Esophagus (tissue), 2 donors: ENCODE measurements around the gene VAC14. TPM values are rescaled to one million over a fixed set of nuclear protein-coding genes. Genes with fewer than 3 reads are reported as not detected.
"Not testable (repeated sequence)": the region's sequence is repeated elsewhere in the genome, so short reads cannot be mapped to it uniquely, and the experiment has no call there.

Source experiments
- H3K27ac ChIP-seq, 2 donors: one replicate each; pipeline ENCODE4 v1.5.1; 2013; ENCODE audit warnings: low read depth in 2 of 2, mild to moderate bottlenecking in 2 of 2, inconsistent platforms in 1 of 2, low read length in 1 of 2, moderate library complexity in 1 of 2
- H3K27me3 ChIP-seq, 2 donors: one replicate each; pipeline ENCODE4 v1.6.1; 2013; ENCODE audit warnings: low read length in 2 of 2, control low read depth in 1 of 2, mild to moderate bottlenecking in 1 of 2; ENCODE audit not compliant: insufficient read depth in 2 of 2, control insufficient read depth in 1 of 2
- H3K36me3 ChIP-seq, 2 donors: one replicate each; pipeline ENCODE4 v1.6.1; 2013; ENCODE audit warnings: low read length in 1 of 2; ENCODE audit not compliant: control insufficient read depth in 2 of 2, insufficient read depth in 2 of 2
- H3K4me1 ChIP-seq, 2 donors: one replicate each; pipeline ENCODE4 v1.6.1; 2013; ENCODE audit warnings: low read length in 1 of 2; ENCODE audit not compliant: control insufficient read depth in 2 of 2, insufficient read depth in 2 of 2
- H3K4me3 ChIP-seq, 2 donors: one replicate each; pipeline ENCODE4 v1.5.1; 2013; ENCODE audit warnings: low read length in 2 of 2, mild to moderate bottlenecking in 2 of 2, low read depth in 1 of 2, moderate library complexity in 1 of 2
- H3K9me3 ChIP-seq, 2 donors: one replicate each; pipeline ENCODE4 v1.6.1; 2013; ENCODE audit warnings: mild to moderate bottlenecking in 2 of 2, low read depth in 1 of 2, low read length in 1 of 2, moderate library complexity in 1 of 2; ENCODE audit not compliant: control insufficient read depth in 2 of 2, insufficient read depth in 1 of 2
- WGBS, 2 donors: extraction: QIAGEN DNeasy Blood & Tissue Kit; methylation state at CpG; one replicate each; pipeline ENCODE4 v1.1.7; 2013; 5-methylcytosine and 5-hydroxymethylcytosine counted together
- polyA plus RNA-seq, 2 donors: library from polyadenylated mRNA; stranded (reverse); fragments of 200-250 nt; gene quantifications; one replicate each; pipeline ENCODE4 v1.2.3, GENCODE V29; 2013
- donor health status: healthy with polysubstance abuse.
- donor health status: Bipolar disorder and iron deficiency.

Gene VAC14
- polyA plus RNA-seq, 2 donors = 24.8 to 31.3 TPM

DNA sequence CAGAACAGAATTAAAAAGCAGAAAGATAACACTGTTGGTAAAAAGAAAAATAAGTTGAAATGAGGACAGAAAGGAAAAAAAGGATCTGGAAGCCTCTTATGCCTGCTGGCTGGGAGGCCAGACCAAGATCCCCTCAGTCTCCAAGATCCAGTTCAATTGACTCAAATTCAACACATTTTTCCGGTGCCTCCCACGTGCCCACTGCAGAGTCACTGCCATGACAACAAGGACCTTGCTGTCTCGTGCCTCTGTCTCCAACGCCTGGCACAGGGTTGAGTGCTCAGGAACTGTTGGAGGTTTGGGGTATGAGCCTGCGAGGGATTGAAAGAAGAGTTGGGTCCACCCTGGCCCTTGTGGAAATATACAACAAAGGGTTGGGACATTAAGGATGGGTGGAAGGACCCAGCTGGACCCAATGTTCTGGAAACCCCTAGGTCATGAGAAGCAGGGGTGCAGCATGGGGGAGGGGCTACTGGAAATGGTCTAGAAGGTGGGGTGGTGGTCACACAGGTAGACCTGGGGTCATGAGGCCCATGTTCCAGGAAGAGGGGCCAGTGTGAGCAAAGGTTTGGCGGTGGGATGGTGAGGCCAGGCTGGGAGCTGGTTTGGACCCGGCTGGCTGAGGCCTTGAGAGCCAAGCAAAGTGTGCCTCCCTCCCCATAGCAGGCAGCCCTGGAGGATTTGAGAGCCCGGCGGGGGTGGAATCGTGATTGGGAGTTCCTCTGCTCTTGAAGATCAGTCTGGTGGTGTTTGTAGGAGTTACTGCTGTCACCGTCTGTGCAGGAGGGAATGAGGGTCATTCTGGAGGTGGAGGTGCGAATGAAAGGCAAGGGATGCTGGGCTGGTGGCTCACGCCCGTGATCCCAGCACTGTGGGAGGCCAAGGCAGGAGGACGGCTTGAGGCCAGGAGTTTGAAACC lies 153.3 kb downstream of the VAC14 start:
- Histone ChIP-seq H3K27ac (no peak overlapping the region), H3K27me3 (no peaks in the 10 kb centered on the region), H3K36me3 (peaks cover 0 to 6% of the 10 kb centered on the region in 2 donors), H3K4me3 (no peak overlapping the region), H3K4me1 (peaks cover 2 to 9% of the 10 kb centered on the region in 2 donors), H3K9me3 (no peaks in the 10 kb centered on the region)
- 85 to 89% methylated on average over 15 of the region's 15 CpGs for WGBS, 2 donors

DNA sequence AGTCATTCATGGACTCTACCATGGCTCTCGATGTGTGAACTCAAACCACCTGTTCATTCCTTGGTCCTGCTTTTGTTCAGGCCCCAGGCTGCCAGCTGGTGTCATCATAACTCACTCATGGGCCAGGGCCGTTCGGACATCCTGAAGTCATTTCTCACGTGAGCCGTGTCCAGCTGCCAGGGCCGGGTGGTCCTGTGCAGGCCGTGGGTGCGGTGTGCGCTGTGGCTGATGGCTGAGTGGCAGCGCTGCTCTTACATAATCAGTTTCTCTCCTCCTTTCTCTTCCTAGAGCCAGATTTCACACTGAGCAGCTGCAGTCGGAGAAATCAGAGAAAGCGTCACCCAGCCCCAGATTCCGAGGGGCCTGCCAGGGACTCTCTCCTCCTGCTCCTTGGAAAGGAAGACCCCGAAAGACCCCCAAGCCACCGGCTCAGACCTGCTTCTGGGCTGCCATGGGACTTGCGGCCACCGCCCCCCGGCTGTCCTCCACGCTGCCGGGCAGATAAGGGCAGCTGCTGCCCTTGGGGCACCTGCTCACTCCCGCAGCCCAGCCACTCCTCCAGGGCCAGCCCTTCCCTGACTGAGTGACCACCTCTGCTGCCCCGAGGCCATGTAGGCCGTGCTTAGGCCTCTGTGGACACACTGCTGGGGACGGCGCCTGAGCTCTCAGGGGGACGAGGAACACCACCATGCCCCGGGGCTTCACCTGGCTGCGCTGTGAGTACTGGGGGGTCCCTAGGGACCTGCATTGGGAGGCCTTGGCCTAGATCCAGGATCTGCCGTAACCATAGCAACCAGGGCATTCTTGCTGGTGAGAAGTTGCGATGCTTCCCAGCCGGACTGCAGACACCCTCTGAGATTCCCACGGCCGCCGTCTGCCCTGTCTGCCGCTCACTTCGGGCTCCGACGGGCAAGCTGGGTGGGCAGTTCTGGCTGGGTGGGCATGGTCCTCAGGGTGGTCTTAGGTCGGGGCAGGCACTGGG lies 154.4 kb downstream of the VAC14 start, which contains the start of gene IL34:
TSS of gene IL34 (plus strand) at position 300 of the 982 bp plus-strand sequence. CDS start at position 689, 389 bp downstream.
- H3K36me3 ChIP-seq = peaks cover 0 to 6% of the 10 kb centered on the region in 2 donors
- no peaks in the 10 kb centered on the region for H3K9me3 ChIP-seq
- H3K27ac ChIP-seq = no peak within 1 kb of the TSS
- 77 to 80% methylated on average over 36 to 39 of the region's 39 CpGs for WGBS, 2 donors
- H3K4me3 ChIP-seq = no peak within 1 kb of the TSS
- peaks cover 2 to 9% of the 10 kb centered on the region in 2 donors for H3K4me1 ChIP-seq
- H3K27me3 ChIP-seq = no peaks in the 10 kb centered on the region

- Histone ChIP-seq H3K27me3 (no peaks in the 10 kb centered on the region), H3K9me3 (no peaks in the 10 kb centered on the region), H3K4me1 (peaks cover 0 to under 1% of the 10 kb centered on the region in 2 donors), H3K27ac (no peak overlapping the region), H3K4me3 (no peak overlapping the region), H3K36me3 (peaks cover 0 to 6% of the 10 kb centered on the region in 2 donors)
- WGBS, 2 donors = 79 to 84% methylated on average over 10 of the region's 10 CpGs
These were observed 156.0 kb downstream of the VAC14 start for GRCh38 chr16:70644763-70645597.

- 83 to 85% methylated on average over 7 of the region's 7 CpGs for WGBS, 2 donors
- not testable (repeated sequence) for H3K27me3 ChIP-seq, H3K4me1 ChIP-seq
These were observed 157.7 kb downstream of the VAC14 start for GRCh38 chr16:70643264-70643663.

GRCh38 chr16:70642633-70643032 lies 158.3 kb downstream of the VAC14 start:
- H3K27me3 ChIP-seq = no peaks in the 10 kb centered on the region
- H3K27ac ChIP-seq = no peak overlapping the region
- peaks cover 0 to 6% of the 10 kb centered on the region in 2 donors for H3K36me3 ChIP-seq
- H3K4me3 ChIP-seq = no peak overlapping the region
- H3K9me3 ChIP-seq = no peaks in the 10 kb centered on the region
- 76 to 88% methylated on average over 1 of the region's 1 CpG for WGBS, 2 donors
- no peaks in the 10 kb centered on the region for H3K4me1 ChIP-seq

More at GRCh38 chr16:70643264-70643663, 157.7 kb downstream of the VAC14 start:
- not testable (repeated sequence) for H3K27ac ChIP-seq, H3K4me3 ChIP-seq, H3K36me3 ChIP-seq, H3K9me3 ChIP-seq

DNA sequence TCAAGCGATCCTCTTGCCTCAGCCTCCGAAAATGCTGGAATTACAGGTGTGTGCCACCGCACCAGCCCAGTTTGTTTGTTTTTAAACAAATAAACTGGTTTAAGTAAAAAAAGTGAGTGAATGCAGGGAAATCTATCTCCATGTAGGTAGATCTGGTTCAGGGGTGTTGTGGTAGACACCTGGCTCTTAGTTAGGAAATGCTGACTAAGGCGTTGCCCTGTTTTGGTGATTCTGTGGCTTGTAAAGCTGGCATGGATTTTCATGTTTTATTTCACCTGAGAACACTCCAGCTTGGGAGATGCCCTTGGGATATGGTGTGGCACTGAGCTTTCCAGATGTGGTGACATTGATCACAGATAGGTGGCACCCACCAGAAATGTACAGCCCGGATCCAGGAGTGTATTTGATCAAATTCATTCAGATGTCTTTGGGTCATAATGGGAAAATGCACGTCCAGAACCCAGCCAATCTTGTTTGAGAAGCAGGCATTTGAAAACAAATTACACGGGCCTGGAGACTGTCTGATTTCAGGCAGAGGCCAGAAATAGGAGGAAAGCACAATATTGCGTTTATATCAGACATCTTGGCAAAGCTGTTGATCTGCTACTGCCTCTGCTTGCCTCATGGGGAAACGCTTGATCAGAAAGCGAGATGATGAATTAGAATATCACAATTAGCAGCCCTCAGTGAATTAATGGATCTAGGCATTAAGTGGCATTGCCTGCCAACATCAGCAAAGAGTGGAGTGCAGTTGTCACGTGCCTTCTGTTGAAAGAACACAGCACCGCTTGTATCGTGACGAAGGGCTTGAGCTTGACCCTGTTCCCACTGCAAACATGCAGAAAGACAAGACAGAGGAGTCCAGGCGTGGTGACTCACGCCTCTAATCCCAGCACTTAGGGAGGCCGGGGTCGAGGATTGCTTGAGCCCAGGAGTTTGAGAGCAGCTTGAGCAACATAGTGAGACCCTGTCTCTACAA lies 161.9 kb downstream of the VAC14 start:
- Histone ChIP-seq H3K9me3 (no peaks in the 10 kb centered on the region), H3K27ac (peak overlapping the region in 1 of 2 donors; percentile 51), H3K27me3 (no peaks in the 10 kb centered on the region), H3K36me3 (peaks cover 0 to 2% of the 10 kb centered on the region in 2 donors), H3K4me3 (no peak overlapping the region), H3K4me1 (no peaks in the 10 kb centered on the region)
- 43 to 51% methylated on average over 18 of the region's 18 CpGs for WGBS, 2 donors
